Progenitor cell of endocrine pancreas (in vitro differentiated cells): ENCODE measurements around the gene HS3ST3A1. TPM values are rescaled to one million over a fixed set of nuclear protein-coding genes. Genes with fewer than 3 reads are reported as not detected.

Source experiments
- DNase-seq: peaks from one replicate; pipeline ENCODE4 v3.0.0; 2021; ENCODE audit warnings: low spot score; ENCODE audit not compliant: unreplicated experiment
- H3K27ac Mint-ChIP-seq: 2 replicates; pipeline ENCODE4 v1.8.0; 2021; ENCODE audit warnings: mild to moderate bottlenecking, moderate library complexity, mixed read lengths
- H3K27me3 Mint-ChIP-seq: 2 replicates; pipeline ENCODE4 v1.8.0; 2021; ENCODE audit warnings: mixed read lengths
- H3K36me3 Mint-ChIP-seq: 2 replicates; pipeline ENCODE4 v1.8.0; 2022; ENCODE audit warnings: mixed read lengths; ENCODE audit not compliant: insufficient read depth
- H3K4me1 Mint-ChIP-seq: 2 replicates; pipeline ENCODE4 v1.8.0; 2021; ENCODE audit warnings: low read depth, mixed read lengths
- H3K4me3 Mint-ChIP-seq: 2 replicates; pipeline ENCODE4 v1.8.0; 2021; ENCODE audit warnings: low read depth, mild to moderate bottlenecking, moderate library complexity, mixed read lengths
- H3K9me3 Mint-ChIP-seq: 2 replicates; pipeline ENCODE4 v1.8.0; 2021; ENCODE audit warnings: low read depth, mixed read lengths
- total RNA-seq: library from RNA; stranded (reverse); gene quantifications from 2 replicates; pipeline ENCODE4 v1.2.1, GENCODE V29; 2021
- TF ChIP-seq, protein P1 (sequence below): fragments of 200-600 bp; sonication (generic); IDR thresholded peaks from one replicate; pipeline ENCODE4 v1.5.0; 2021; ENCODE audit warnings: antibody characterized with exemption, mild to moderate bottlenecking; ENCODE audit not compliant: unreplicated experiment

HS3ST3A1 gene
- total RNA-seq, 1 donor from 2014 or later, result 8.8 TPM

DNA sequence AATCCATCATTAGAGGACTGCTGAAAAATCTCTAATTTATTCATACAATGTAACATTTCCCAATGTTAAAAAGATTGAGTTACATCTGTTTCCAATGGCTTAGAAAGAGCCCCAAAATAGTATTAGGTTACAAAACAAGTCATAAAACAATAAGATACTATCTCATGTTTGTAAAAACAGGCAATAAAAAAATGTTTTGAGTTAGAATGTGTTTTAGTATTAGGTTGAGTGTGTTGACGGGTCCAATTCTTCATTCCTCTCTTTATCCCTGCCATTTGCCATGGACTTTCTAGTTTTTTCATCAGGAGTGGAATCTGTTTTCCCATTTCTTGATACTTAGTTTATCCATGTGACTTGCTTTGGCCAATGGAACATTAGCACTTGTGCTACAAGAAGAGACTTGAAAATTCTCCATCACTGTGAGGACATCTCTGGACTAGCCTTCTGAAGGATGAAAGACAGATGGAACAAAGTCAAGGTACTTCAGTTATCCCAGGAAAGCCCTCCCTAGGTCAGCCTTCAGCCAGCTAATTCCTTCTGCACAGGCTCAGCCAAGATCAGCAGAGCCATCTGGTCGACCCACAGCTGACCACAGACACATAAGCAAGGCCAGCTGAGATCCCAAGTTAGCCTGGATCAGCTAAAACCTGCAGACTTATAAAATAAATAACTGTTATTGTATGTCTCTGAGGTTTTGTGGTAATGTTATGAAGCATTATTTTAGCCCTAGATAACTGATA, 83.3 kb downstream of the HS3ST3A1 start:
- Mint-ChIP-seq H3K4me1 (peaks cover 6% of the 10 kb centered on the region), H3K4me3 (no peak overlapping the region), H3K36me3 (peaks cover 6% of the 10 kb centered on the region), H3K27me3 (no peaks in the 10 kb centered on the region), H3K9me3 (no peaks in the 10 kb centered on the region), H3K27ac (no peak overlapping the region)
- no peak for DNase-seq
- TF ChIP-seq, protein P1, sequence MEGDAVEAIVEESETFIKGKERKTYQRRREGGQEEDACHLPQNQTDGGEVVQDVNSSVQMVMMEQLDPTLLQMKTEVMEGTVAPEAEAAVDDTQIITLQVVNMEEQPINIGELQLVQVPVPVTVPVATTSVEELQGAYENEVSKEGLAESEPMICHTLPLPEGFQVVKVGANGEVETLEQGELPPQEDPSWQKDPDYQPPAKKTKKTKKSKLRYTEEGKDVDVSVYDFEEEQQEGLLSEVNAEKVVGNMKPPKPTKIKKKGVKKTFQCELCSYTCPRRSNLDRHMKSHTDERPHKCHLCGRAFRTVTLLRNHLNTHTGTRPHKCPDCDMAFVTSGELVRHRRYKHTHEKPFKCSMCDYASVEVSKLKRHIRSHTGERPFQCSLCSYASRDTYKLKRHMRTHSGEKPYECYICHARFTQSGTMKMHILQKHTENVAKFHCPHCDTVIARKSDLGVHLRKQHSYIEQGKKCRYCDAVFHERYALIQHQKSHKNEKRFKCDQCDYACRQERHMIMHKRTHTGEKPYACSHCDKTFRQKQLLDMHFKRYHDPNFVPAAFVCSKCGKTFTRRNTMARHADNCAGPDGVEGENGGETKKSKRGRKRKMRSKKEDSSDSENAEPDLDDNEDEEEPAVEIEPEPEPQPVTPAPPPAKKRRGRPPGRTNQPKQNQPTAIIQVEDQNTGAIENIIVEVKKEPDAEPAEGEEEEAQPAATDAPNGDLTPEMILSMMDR, result no peak

DNA sequence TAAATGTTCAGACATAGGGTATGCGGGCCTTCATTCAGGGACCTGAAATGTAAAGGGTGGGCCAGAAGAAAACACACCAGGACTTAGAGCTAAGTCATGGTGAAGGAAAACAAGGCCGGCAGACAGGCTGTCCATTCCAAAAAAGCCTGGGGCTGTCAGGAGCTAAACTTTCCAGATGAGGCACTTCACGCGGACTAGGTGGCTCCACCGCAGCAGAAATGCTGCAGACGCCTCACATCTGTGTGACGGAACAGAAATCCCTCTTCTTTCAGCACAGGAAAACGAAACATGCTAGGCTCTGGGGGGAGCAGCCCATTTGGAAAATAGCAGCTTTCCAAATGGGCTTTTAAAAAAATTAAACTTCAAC, 88.7 kb downstream of the HS3ST3A1 start:
- H3K36me3 Mint-ChIP-seq, result peaks cover 6% of the 10 kb centered on the region
- TF ChIP-seq, protein P1, result no peak
- H3K27ac Mint-ChIP-seq, result no peak overlapping the region
- no peak overlapping the region for H3K4me3 Mint-ChIP-seq
- H3K27me3 Mint-ChIP-seq, result no peaks in the 10 kb centered on the region
- H3K9me3 Mint-ChIP-seq, result no peaks in the 10 kb centered on the region
- H3K4me1 Mint-ChIP-seq, result peaks cover 26% of the 10 kb centered on the region
- no peak for DNase-seq

DNA sequence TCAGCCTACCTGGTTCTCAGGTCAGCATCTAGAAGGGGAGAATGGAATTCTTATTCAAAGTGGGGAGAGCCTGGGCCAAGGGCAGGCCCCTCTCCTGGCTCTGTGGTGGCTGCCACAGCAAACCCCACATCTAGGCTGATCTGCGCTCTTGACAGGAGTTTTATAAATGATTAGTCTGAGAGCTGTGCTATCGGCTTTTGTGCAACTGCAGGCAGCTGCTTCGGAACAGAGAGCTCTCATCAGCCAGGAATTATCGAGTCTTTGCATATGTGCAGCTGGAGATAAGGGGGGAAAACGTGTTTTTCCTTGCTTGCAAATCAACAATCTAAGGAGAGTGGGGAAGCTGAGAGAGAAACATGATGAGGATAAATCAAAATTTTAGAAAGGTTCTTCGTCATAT, 91.7 kb downstream of the HS3ST3A1 start:
- H3K27ac Mint-ChIP-seq, result peak overlapping the region; percentile 93
- H3K27me3 Mint-ChIP-seq, result no peaks in the 10 kb centered on the region
- no peak for DNase-seq
- TF ChIP-seq, protein P1, result no peak
- H3K36me3 Mint-ChIP-seq, result peaks cover 2% of the 10 kb centered on the region
- H3K4me3 Mint-ChIP-seq, result peak overlapping the region; percentile 15
- H3K9me3 Mint-ChIP-seq, result no peaks in the 10 kb centered on the region
- peaks cover 31% of the 10 kb centered on the region for H3K4me1 Mint-ChIP-seq

DNA sequence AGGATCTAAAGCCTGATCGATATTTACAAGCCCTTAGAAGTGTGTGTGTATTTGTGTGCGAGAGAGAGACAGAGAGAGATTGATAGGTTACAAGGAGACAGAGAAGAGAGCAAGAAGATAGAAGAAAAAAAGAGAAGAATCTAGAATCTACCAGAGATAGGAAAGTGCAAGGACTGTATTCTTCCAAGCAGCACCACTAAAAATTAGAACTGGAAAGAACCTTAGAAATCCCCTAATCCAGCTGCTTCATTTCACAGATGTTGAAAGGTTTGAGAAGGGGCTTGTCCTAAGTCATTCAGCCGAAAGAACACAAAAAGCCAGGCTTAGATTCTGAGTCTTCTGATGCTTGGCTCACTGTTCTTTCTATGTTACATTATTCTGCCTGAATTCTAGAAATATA, 92.2 kb downstream of the HS3ST3A1 start:
- Mint-ChIP-seq H3K4me3 (no peak overlapping the region), H3K36me3 (peaks cover 2% of the 10 kb centered on the region), H3K4me1 (peaks cover 36% of the 10 kb centered on the region), H3K27ac (peak overlapping the region; percentile 93), H3K27me3 (no peaks in the 10 kb centered on the region), H3K9me3 (no peaks in the 10 kb centered on the region)
- TF ChIP-seq, protein P1, result no peak
- no peak for DNase-seq

DNA sequence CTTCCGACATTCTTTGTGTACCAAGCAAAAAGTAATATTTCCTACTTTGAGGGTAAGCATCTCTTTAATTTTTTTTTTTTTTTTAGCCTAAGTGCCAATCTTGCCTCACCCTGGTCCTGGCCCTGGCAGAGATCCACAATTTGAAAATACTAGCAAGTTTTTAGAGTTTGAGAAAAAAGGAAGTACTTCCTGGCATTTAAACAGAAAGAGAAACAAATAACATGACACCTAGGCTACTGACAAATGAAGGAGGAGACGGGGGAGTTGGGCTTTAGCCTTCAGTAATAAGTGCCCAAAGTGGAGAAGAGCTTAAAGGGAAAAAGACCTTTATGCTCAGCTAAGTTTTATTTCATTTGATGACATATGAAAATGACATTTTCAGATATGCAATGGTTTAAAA, 92.8 kb downstream of the HS3ST3A1 start:
- H3K4me3 Mint-ChIP-seq, result no peak overlapping the region
- DNase-seq, result no peak
- H3K9me3 Mint-ChIP-seq, result no peaks in the 10 kb centered on the region
- H3K27ac Mint-ChIP-seq, result peak overlapping the region; percentile 93
- TF ChIP-seq, protein P1, result no peak
- peaks cover 36% of the 10 kb centered on the region for H3K4me1 Mint-ChIP-seq
- H3K36me3 Mint-ChIP-seq, result no peaks in the 10 kb centered on the region
- no peaks in the 10 kb centered on the region for H3K27me3 Mint-ChIP-seq
